Skeletal muscle cell (primary cell): ENCODE measurements around the gene GOLGA3.

ENCODE experiments used
- DNase-seq: peaks from one replicate; pipeline ENCODE4 v3.0.0-alpha.2; 2010; ENCODE audit warnings: low read depth
- H3K4me3 ChIP-seq: 2 replicates; pipeline ENCODE4 v1.5.1; 2011; ENCODE audit warnings: low read depth, mild to moderate bottlenecking, control low read depth, low read length, moderate library complexity

Gene GOLGA3

DNA sequence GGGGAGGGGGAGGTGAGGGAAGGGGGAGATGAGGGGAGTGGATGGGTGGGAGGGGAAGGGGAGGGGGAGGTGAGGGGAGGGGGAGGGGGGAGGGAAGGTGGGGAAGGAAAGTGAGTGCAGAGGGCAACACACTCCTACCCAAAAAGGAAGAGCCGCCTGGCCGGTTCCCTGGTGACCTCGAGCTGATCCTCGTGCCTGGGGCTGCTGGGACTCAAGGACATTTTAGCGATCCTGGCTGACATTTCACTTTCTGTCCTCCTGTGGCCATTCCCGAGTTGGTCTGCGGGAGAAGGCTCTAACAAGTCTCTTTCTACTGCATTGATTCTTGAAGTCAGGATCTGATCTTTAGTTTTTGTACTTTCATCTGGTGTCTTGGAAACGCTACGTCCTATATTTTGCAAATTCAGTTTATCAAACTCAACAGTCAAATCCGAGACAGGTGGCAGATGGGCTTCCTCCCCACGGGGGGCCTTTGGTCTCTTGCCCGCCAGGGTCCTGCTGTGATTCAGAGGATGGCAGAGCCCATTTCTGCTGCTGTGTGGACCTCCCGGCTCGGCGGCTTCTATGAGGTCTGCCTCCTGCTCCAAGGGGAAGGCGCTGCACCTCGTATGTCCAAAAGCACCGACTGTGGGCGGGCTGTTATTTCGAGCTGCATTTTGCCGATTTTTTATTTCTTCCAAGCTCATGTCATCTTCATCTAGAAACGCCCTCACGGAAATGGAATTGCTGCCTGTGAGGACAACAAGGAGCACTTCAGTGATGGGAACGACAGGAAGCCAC, 98.9 kb downstream of the GOLGA3 start:
- DNase-seq: no peak

DNA sequence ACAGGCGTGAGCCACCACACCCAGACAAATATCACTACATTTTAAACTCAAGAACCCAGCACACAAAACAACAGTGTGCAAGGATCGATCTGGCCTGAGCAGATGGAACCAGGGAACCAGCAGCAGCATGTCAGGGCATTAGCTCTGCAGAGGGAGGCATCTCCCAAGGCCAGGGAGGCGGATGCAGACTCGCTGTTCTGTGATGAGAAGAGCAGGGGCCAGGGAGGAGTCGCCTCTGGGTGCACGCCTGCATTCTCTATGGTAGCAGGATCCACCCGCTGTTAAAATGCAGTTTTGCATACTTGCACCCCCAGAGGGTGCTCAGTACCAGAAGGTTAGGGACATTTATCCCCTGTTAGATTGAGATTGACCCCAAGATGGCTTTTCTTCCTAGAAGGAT, 100.2 kb downstream of the GOLGA3 start:
- no peak overlapping the region for H3K4me3 ChIP-seq
- no peak for DNase-seq

More for the DNA sequence above, 98.9 kb downstream of the GOLGA3 start:
- no peak overlapping the region for H3K4me3 ChIP-seq

DNA sequence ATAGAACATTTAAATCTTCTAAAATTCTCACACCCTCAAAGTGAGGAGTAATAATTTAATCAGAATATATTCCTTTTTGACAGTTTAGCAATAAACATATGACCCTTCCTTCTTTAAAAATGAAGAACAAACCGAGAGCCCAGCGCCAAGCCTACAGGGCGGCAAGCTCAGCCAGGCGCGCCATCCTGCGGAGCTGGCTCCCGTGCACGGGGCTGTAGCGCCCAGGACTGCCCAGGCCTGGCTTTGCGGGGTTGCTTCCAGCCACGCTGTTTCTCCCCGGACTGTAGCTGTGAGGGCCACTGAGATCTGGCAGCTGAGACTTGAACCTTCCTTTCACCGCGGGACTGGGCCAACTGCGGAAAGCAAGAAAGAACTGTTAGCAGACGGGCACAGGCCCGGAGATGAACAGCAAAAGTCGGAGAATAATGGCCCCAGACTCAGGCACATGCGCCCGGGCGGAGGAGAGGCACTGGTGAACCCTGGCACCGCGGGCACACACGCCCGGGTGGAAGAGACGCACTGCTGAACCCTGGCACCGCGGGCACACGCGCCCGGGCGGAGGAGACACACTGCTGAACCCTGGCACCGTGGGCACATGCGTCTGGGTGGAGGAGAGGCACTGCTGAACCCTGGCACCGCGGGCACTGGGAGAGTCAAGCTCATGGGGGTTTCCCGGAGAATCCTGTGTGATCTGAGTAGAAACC, 101.4 kb downstream of the GOLGA3 start:
- DNase-seq: no peak
- no peak overlapping the region for H3K4me3 ChIP-seq

DNA sequence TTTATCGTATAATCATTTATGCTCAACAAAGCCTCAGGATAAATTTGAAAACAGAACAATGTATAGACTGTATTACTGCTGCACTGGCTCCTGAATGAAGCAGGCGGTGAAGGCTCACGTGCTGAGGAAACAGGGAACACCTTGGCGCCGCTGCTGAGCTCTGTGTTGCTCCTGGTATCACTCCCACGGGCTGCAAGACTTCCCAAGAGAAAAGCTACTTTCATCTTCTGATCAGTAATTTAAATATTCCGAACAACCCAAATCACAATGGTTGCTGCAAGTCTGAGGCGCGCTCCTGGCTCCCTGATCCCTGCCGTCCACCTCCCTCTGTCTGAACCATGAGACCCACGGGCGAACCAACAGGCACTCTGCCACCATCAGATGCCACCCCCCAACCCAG, 102.3 kb downstream of the GOLGA3 start:
- no peak overlapping the region for H3K4me3 ChIP-seq
- DNase-seq: no peak

DNA sequence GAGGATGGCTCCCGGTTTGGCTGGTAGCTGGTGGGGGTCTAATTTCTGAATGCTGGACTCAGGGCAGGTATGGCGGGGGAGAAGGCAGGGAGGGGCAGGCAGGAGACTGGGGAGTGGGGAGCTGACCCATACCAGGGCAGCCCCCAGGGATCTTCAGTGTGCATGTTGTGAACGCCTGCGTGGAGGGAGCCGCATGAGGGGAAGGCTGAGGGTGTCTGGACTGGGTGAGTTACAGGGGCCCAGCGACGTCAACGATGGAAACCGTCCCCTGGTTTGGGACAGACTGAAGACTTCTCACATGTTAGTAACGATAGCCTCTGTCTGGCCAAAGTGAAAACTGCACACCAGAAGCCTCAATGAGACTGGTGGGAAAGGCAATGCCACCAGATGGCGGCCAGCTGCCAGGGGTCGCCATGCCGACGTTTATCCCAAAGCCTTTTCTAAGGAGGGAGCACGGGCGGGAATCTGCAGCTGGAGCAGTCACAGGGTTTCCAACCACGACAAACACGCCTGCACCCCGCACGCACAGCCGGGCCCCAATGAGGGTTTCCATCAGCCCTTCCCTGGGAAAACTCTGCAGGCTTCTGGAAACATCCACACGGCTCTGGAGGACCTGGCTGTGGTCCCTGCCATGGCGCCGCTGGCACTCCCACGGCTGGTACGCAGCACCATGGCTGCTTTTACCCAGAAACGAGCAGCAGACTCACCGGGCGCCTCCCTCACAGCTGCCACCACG, 104.0 kb downstream of the GOLGA3 start:
- DNase-seq: peak; percentile 3
- no peak overlapping the region for H3K4me3 ChIP-seq

DNA sequence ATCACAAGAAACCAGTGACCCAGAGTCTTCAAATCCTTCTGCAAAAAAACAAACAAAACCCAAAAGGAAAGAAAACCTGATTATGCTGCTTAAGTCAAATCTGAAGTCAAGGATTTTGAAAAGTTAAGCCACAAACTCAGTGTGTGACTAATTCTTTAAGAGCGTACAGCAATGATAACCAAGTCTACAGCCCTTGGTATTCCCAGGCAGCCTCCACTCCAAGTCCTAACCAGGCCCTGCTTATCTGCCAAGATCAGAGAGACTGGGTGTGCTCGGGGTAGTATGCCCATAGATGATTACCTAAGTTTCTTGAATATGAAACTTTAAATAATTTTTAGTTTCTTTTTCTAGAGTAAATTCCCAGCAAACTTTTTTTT, 104.9 kb downstream of the GOLGA3 start:
- no peak overlapping the region for H3K4me3 ChIP-seq
- DNase-seq: no peak

DNA sequence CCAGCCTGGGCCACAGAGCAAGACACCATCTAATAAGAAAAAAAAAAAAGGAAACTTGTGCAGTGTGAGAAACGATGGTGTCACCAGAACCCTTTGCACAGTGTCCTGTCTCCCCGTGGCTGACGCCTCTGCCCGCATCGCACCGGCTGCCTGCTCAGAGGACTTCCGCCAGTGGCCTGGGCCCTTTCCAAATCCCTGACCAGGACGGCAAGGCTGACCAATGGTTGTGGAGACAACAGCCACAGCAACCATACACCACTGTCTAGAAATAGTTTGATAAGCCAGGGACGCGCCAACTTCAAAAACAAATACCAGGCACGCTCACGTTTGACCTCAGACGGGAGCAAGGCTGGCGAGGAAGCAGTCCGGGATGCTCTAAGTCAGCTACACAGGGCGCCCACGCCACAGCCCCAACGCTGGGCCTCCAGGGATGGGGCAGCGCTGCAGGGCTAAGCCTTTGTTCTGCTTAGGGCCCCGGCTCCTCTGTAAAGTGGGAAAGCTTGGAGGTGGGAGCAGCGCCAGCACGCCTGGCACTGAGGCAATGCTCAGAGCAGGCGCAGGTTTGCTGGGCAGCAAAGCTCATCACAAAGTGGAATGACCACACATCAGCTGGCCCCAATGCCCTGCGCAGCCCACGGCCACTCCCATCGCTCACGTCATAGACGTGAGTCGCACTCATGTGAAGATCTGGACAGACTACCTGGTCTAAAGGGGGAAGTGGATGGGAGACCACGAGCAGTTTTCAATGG, 105.5 kb downstream of the GOLGA3 start:
- no peak overlapping the region for H3K4me3 ChIP-seq
- DNase-seq: no peak

DNA sequence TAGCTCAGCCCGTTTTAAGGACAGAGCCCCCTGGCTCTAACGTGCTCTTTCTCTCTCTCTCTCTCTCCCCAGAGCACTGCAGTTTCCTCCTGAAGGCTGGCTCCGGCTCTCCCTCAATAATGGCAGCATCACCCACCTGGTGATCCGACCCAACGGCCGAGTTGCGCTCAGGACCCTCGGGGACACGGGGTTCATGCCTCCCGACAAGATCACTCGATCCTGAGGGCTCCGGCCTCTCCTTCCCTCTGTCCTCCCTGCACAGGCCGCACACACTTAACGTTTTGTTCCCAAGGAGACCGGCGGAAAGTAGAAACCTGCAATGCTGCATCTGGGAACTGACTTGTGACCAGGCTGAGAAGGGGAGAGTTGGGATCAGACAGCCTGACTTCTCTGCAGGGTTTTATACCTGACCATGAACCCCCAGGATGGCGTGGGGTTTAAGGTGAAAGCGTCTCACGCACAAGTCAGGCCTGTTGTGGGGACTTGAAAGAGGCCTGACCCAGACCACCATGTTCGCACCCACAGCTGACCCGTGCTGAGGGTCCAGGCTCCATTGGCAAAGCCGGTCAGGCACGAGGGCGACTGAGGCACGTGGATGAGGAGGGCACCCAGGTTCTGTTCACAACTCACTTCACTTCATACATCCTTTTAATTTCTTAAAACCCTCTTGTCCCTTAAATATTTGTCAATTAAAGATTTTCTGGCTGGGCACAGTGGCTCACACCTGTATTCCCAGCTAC, 107.9 kb downstream of the GOLGA3 start:
- H3K4me3 ChIP-seq: no peak overlapping the region
- no peak for DNase-seq

DNA sequence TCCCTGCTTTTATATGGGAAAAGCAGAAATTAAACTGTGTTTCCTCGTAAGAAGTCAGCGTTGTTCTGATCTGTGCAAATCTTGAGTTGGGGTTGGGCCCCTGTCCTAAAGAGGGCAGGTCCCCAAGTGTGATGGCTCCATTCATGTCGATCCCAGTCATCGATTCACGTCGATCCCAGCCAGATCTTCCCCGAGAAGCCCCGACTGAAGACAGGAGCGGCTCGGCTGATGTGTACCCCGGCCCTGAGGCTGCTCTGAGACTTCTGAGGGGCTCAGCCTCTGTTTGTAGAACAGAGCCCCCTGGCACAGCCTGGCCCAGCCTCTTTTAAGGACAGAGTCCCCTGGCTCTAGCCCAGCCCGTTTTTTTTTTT, 108.7 kb downstream of the GOLGA3 start:
- DNase-seq: no peak
- H3K4me3 ChIP-seq: no peak overlapping the region

DNA sequence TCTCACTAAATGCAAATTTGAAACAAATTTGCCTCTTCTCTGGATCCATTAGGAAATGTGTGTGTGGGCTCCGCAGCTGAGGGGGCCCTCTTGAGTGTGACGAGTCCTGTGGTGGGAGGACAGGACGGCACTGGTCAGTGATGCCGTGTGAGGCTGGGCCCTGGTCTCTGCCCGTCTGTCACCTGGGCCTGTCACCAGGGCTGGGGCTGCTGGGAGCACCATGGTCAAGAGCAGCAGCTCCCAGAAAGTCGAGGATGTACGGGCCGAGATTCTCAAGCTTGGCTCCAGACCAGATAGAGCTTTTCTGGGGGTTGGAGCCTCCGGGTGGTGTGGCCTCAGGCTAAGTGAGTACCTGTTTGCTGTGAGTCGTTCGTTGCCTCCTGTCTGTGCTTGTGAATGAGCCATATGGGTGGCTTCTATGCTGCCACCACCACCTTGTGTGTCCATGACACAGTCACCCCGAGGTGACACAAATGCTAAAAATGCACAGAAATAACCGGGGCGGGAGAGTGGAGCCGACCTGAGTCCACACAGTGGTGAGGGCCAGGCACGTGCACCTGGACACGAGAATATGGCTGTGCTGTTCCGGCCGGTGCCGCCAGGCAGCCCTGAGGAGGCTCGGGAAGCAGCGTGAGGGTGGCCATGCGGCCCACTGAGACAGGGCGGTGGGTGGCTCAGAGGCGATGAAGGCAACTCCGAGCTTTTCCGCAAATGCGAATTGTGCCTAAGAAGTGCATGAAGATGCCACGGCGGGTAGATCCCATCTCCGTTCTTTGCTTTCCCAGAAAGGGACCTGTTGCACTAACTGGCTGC, 109.3 kb downstream of the GOLGA3 start:
- no peak overlapping the region for H3K4me3 ChIP-seq
- no peak for DNase-seq
